ENCODE data around the gene METTL9.
"Not testable (repeated sequence)": the region's sequence is repeated elsewhere in the genome, so short reads cannot be mapped to it uniquely, and the experiment has no call there.

GRCh38 chr16:21549975-21550374 lies 49.4 kb upstream of the METTL9 start:
- TF ChIP-seq CTCF, POLR2A (IDR thresholded peaks at IDR 0.05): not testable (repeated sequence)

All from uterus (tissue), 2 donors.